Adipocyte (in vitro differentiated cells): ENCODE measurements around the gene SHISA2.
A peak's percentile ranks its signal among the peaks of the same experiment; 100 is the strongest.

Source experiments
- DNase-seq: peaks from one replicate; pipeline ENCODE4 v3.0.0-alpha.2; 2015; ENCODE audit warnings: low read depth
- H3K27me3 ChIP-seq: replicated peaks from 2 replicates; pipeline ENCODE4 v1.7.0; 2013; ENCODE audit warnings: mild to moderate bottlenecking, low read length, moderate library complexity; ENCODE audit not compliant: control insufficient read depth, insufficient read depth
- H3K36me3 ChIP-seq: 2 replicates; pipeline ENCODE4 v1.7.0; 2013; ENCODE audit warnings: low read length, mild to moderate bottlenecking, moderate library complexity; ENCODE audit not compliant: control insufficient read depth, insufficient read depth, severe bottlenecking
- H3K4me1 ChIP-seq: 2 replicates; pipeline ENCODE4 v1.7.0; 2013; ENCODE audit warnings: mild to moderate bottlenecking, low read length, moderate library complexity; ENCODE audit not compliant: control insufficient read depth, insufficient read depth
- H3K4me3 ChIP-seq: 2 replicates; pipeline ENCODE4 v1.7.0; 2013; ENCODE audit warnings: mild to moderate bottlenecking, low read length, moderate library complexity
- H3K9ac ChIP-seq: 2 replicates; pipeline ENCODE4 v1.7.0; 2013; ENCODE audit warnings: mild to moderate bottlenecking, low read length, moderate library complexity
- H3K9me3 ChIP-seq: 2 replicates; pipeline ENCODE4 v1.7.0; 2013; ENCODE audit warnings: mild to moderate bottlenecking, low read length, moderate library complexity; ENCODE audit not compliant: control insufficient read depth

The SHISA2 gene

GRCh38 chr13:26026211-26026610 lies 25.6 kb downstream of the SHISA2 start:
- Histone ChIP-seq H3K9ac (no peak overlapping the region), H3K9me3 (peaks cover 15% of the 10 kb centered on the region), H3K4me3 (no peak overlapping the region), H3K27me3 (peaks cover 20% of the 10 kb centered on the region), H3K4me1 (peaks cover 25% of the 10 kb centered on the region), H3K36me3 (no peaks in the 10 kb centered on the region)
- no peak for DNase-seq

DNA sequence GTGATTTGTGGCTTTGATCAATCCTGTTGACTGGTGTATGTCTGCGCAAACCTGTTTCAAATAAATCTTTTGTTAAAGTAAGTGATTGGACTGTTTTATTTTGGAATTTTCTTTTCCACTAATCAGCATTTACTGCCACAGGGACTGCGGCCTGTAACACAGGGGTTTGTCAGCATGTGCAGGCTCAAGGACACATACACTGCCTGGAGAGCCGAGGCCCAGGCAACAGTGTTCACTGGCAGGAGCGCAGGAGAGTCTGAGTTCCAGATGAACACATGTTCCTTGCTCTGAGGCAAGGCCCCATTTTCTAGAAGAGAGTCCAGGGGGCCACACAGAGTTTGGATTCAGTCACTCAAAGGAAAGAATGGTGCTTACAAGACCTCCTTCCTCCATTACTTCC lies 26.0 kb downstream of the SHISA2 start:
- H3K4me3 ChIP-seq: no peak overlapping the region
- no peak overlapping the region for H3K9ac ChIP-seq
- peaks cover 10% of the 10 kb centered on the region for H3K9me3 ChIP-seq
- H3K27me3 ChIP-seq: peaks cover 17% of the 10 kb centered on the region
- peaks cover 25% of the 10 kb centered on the region for H3K4me1 ChIP-seq
- DNase-seq: no peak
- H3K36me3 ChIP-seq: no peaks in the 10 kb centered on the region

DNA sequence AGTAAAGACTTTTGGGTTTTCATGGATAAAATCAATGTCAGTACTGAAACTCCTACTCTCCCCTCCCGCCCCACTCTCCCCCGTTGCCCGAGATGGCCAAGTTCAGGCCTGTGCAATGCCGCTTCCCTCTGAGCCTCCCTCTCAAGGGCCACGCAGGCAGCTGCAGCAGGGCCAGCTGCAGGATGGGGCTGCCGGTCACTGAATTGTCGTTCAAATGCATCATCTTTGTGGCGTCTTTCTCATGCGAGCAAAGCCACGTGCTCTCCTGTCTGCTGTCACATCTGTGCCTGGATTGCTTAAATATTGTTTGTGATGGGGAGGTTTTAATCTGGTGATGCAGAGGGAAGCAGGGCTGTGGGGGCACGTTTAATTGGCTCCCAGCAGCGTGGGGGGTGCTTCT lies 26.6 kb downstream of the SHISA2 start:
- DNase-seq: no peak
- no peak overlapping the region for H3K4me3 ChIP-seq
- no peak overlapping the region for H3K9ac ChIP-seq
- peaks cover 5% of the 10 kb centered on the region for H3K9me3 ChIP-seq
- no peaks in the 10 kb centered on the region for H3K36me3 ChIP-seq
- H3K27me3 ChIP-seq: peaks cover 12% of the 10 kb centered on the region
- peaks cover 27% of the 10 kb centered on the region for H3K4me1 ChIP-seq

DNA sequence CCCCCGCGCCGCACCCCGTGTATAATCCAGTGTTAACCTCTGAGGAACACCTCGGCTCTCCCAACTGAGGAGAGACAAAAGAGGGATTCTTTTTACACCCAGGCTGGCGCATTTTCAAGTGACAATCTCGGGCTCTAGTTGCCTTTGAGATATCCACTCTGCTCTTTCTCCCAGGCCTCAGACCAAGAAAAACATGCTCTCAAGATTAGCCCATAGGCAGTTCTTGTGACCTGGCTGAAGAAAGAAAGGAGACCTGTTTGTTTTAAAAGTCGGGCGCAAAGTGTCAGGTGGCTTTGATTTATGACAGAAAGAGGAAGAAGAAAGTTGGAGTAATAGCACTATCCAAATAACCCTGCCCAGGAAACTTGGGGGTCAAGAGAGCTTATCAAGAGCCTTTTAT lies 27.3 kb downstream of the SHISA2 start:
- Histone ChIP-seq H3K27me3 (peaks cover 9% of the 10 kb centered on the region), H3K4me1 (peaks cover 33% of the 10 kb centered on the region), H3K4me3 (no peak overlapping the region), H3K9me3 (no peaks in the 10 kb centered on the region), H3K9ac (no peak overlapping the region), H3K36me3 (no peaks in the 10 kb centered on the region)
- peak; percentile 21 for DNase-seq

- Histone ChIP-seq H3K4me1 (peaks cover 51% of the 10 kb centered on the region), H3K36me3 (no peaks in the 10 kb centered on the region), H3K9me3 (no peaks in the 10 kb centered on the region), H3K27me3 (peaks cover 9% of the 10 kb centered on the region), H3K4me3 (no peak overlapping the region), H3K9ac (no peak overlapping the region)
- DNase-seq: peak; percentile 93
Measured at GRCh38 chr13:26022538-26023292, 29.1 kb downstream of the SHISA2 start.

DNA sequence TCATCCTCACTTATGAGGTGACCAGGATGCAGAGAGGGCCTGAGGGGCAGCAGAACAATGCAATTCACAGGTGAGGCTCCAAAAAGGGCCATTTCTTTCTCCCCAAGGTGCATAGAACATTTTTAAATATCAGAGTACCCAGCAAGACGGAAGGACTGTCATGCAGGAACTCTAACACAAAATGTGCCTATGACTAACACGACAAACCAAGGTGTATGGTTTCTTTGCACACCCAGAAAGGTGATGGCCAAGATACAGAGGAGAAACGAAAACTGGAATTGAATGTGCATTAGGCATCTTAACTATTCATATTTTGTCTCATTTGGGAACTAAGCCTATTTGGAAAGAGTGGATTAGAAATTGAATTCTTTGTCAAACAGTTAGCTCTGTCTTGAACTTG lies 29.9 kb downstream of the SHISA2 start:
- Histone ChIP-seq H3K36me3 (no peaks in the 10 kb centered on the region), H3K4me1 (peaks cover 58% of the 10 kb centered on the region), H3K9me3 (no peaks in the 10 kb centered on the region), H3K27me3 (peaks cover 9% of the 10 kb centered on the region), H3K9ac (no peak overlapping the region), H3K4me3 (no peak overlapping the region)
- no peak for DNase-seq

DNA sequence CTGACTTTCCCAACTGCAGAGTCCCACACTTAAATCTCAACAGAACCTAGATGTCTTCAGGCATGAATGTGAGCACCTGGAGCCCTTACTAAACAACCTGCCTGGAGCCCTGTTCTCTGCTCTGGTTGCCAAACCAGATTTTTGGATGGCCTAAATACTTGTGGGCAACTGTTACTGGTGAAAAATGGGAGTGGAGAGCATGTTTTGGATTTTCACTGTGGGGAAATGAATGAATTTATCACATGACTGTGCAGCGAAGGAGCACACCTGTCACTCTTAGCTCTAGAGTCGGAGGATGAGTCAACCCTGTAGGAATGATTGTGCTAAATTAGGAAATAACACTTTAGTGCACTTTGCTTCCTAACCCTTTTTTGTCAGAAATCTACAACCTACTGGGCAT lies 30.3 kb downstream of the SHISA2 start:
- no peaks in the 10 kb centered on the region for H3K36me3 ChIP-seq
- no peak overlapping the region for H3K4me3 ChIP-seq
- DNase-seq: no peak
- no peaks in the 10 kb centered on the region for H3K9me3 ChIP-seq
- H3K9ac ChIP-seq: no peak overlapping the region
- peaks cover 9% of the 10 kb centered on the region for H3K27me3 ChIP-seq
- H3K4me1 ChIP-seq: peaks cover 59% of the 10 kb centered on the region

- Histone ChIP-seq H3K9me3 (no peaks in the 10 kb centered on the region), H3K36me3 (no peaks in the 10 kb centered on the region), H3K4me3 (no peak overlapping the region), H3K9ac (no peak overlapping the region), H3K27me3 (peaks cover 7% of the 10 kb centered on the region), H3K4me1 (peaks cover 59% of the 10 kb centered on the region)
- DNase-seq: no peak
Measured at GRCh38 chr13:26020891-26021290, 30.9 kb downstream of the SHISA2 start.

- Histone ChIP-seq H3K9ac (no peak overlapping the region), H3K27me3 (peaks cover 5% of the 10 kb centered on the region), H3K4me1 (peaks cover 59% of the 10 kb centered on the region), H3K9me3 (no peaks in the 10 kb centered on the region), H3K4me3 (no peak overlapping the region), H3K36me3 (no peaks in the 10 kb centered on the region)
- peak; percentile 58 for DNase-seq
Measured at GRCh38 chr13:26019881-26020870, 31.6 kb downstream of the SHISA2 start.

GRCh38 chr13:26019251-26019650 lies 32.6 kb downstream of the SHISA2 start:
- peaks cover 2% of the 10 kb centered on the region for H3K9me3 ChIP-seq
- no peak for DNase-seq
- H3K4me1 ChIP-seq: peaks cover 59% of the 10 kb centered on the region
- no peaks in the 10 kb centered on the region for H3K36me3 ChIP-seq
- H3K4me3 ChIP-seq: no peak overlapping the region
- no peak overlapping the region for H3K9ac ChIP-seq
- peaks cover 7% of the 10 kb centered on the region for H3K27me3 ChIP-seq

GRCh38 chr13:26017932-26018665 lies 33.7 kb downstream of the SHISA2 start:
- H3K4me1 ChIP-seq: peaks cover 52% of the 10 kb centered on the region
- peaks cover 13% of the 10 kb centered on the region for H3K27me3 ChIP-seq
- no peak overlapping the region for H3K9ac ChIP-seq
- DNase-seq: no peak
- H3K9me3 ChIP-seq: peaks cover 6% of the 10 kb centered on the region
- no peak overlapping the region for H3K4me3 ChIP-seq
- H3K36me3 ChIP-seq: no peaks in the 10 kb centered on the region
